Mesodermal cell (in vitro differentiated cells): ENCODE data around the gene CYLD.

ENCODE experiments used
- H3K27ac ChIP-seq: 2 replicates; pipeline ENCODE4 v1.7.0; 2013; ENCODE audit warnings: mild to moderate bottlenecking, low read depth, low read length, moderate library complexity; ENCODE audit not compliant: severe bottlenecking
- H3K36me3 ChIP-seq: 2 replicates; pipeline ENCODE4 v1.7.1; 2013; ENCODE audit warnings: mild to moderate bottlenecking, low read length, moderate library complexity; ENCODE audit not compliant: control insufficient read depth, insufficient read depth
- H3K4me1 ChIP-seq: one replicate; pipeline ENCODE4 v1.7.1; 2013; ENCODE audit warnings: mild to moderate bottlenecking, low read length; ENCODE audit not compliant: insufficient read depth, control insufficient read depth, poor library complexity, severe bottlenecking
- H3K4me3 ChIP-seq: 2 replicates; pipeline ENCODE4 v1.7.0; 2013; ENCODE audit warnings: low read length, control low read depth, mild to moderate bottlenecking; ENCODE audit not compliant: insufficient read depth, poor library complexity, severe bottlenecking; ENCODE audit errors: extremely low read depth
- H3K9me3 ChIP-seq: 2 replicates; pipeline ENCODE4 v1.7.1; 2013; ENCODE audit warnings: mild to moderate bottlenecking, low read length, moderate library complexity; ENCODE audit not compliant: control insufficient read depth
- WGBS, 2 experiments: methylation state at CpG; one replicate each; pipeline ENCODE4 v1.1.5; 2013; ENCODE audit warnings: missing lambda C conversion rate in 2 of 2; ENCODE audit not compliant: insufficient coverage in 2 of 2; 5-methylcytosine and 5-hydroxymethylcytosine counted together

Gene CYLD

GRCh38 chr16:50742576-50743200 is 802 bp downstream of the CYLD start:
- Histone ChIP-seq H3K4me3 (peak overlapping the region; percentile 67), H3K27ac (no peak overlapping the region)

GRCh38 chr16:50743581-50744225 is 1.8 kb downstream of the CYLD start:
- no peak overlapping the region for H3K27ac ChIP-seq
- H3K36me3 ChIP-seq, result no peaks in the 10 kb centered on the region
- H3K4me1 ChIP-seq, result peaks cover 4% of the 10 kb centered on the region
- no peak overlapping the region for H3K4me3 ChIP-seq
- H3K9me3 ChIP-seq, result no peaks in the 10 kb centered on the region
- no CpG with 5 or more reads among the region's 3 CpGs for WGBS, 2 experiments

More at GRCh38 chr16:50742576-50743200, 802 bp downstream of the CYLD start:
- WGBS, 2 experiments, result 0 to 1% methylated on average over 17 to 19 of the region's 28 CpGs
- no peaks in the 10 kb centered on the region for H3K36me3 ChIP-seq
- H3K4me1 ChIP-seq, result peaks cover 4% of the 10 kb centered on the region
- H3K9me3 ChIP-seq, result no peaks in the 10 kb centered on the region

GRCh38 chr16:50744881-50745280 is 3.0 kb downstream of the CYLD start:
- Histone ChIP-seq H3K4me1 (peaks cover 4% of the 10 kb centered on the region), H3K9me3 (no peaks in the 10 kb centered on the region), H3K27ac (no peak overlapping the region), H3K36me3 (no peaks in the 10 kb centered on the region), H3K4me3 (no peak overlapping the region)
- no CpG with 5 or more reads among the region's 3 CpGs for WGBS, 2 experiments

- Histone ChIP-seq H3K36me3 (no peaks in the 10 kb centered on the region), H3K4me3 (no peak overlapping the region), H3K27ac (no peak overlapping the region), H3K9me3 (no peaks in the 10 kb centered on the region), H3K4me1 (peaks cover 4% of the 10 kb centered on the region)
- WGBS, 2 experiments, result 88 to 92% methylated on average over 1 to 2 of the region's 4 CpGs
Measured at GRCh38 chr16:50745940-50746339, 4.1 kb downstream of the CYLD start.

GRCh38 chr16:50747207-50747956 is 5.5 kb downstream of the CYLD start:
- H3K36me3 ChIP-seq, result no peaks in the 10 kb centered on the region
- 84 to 89% methylated on average over 3 to 4 of the region's 7 CpGs for WGBS, 2 experiments
- H3K9me3 ChIP-seq, result no peaks in the 10 kb centered on the region
- H3K4me1 ChIP-seq, result peaks cover 4% of the 10 kb centered on the region
- H3K4me3 ChIP-seq, result no peak overlapping the region
- H3K27ac ChIP-seq, result no peak overlapping the region

GRCh38 chr16:50751528-50751927 is 9.6 kb downstream of the CYLD start:
- no peaks in the 10 kb centered on the region for H3K9me3 ChIP-seq
- H3K27ac ChIP-seq, result no peak overlapping the region
- 92 to 93% methylated on average over 4 of the region's 6 CpGs for WGBS, 2 experiments
- H3K4me3 ChIP-seq, result no peak overlapping the region
- no peaks in the 10 kb centered on the region for H3K4me1 ChIP-seq
- H3K36me3 ChIP-seq, result peaks cover 16% of the 10 kb centered on the region

GRCh38 chr16:50752471-50753235 is 10.8 kb downstream of the CYLD start:
- no peaks in the 10 kb centered on the region for H3K9me3 ChIP-seq

GRCh38 chr16:50756473-50756872 is 14.6 kb downstream of the CYLD start:
- Histone ChIP-seq H3K27ac (no peak overlapping the region), H3K4me1 (no peaks in the 10 kb centered on the region), H3K36me3 (peaks cover 16% of the 10 kb centered on the region), H3K9me3 (no peaks in the 10 kb centered on the region), H3K4me3 (no peak overlapping the region)
- no CpG with 5 or more reads among the region's 3 CpGs for WGBS, 2 experiments

More at GRCh38 chr16:50752471-50753235, 10.8 kb downstream of the CYLD start:
- Histone ChIP-seq H3K27ac (no peak overlapping the region), H3K36me3 (peaks cover 16% of the 10 kb centered on the region), H3K4me1 (no peaks in the 10 kb centered on the region), H3K4me3 (no peak overlapping the region)
- WGBS, 2 experiments, result 86 to 90% methylated on average over 2 of the region's 4 CpGs

- Histone ChIP-seq H3K9me3 (peaks cover 7% of the 10 kb centered on the region), H3K27ac (no peak overlapping the region), H3K4me3 (no peak overlapping the region), H3K4me1 (no peaks in the 10 kb centered on the region), H3K36me3 (peaks cover 13% of the 10 kb centered on the region)
- WGBS, 2 experiments, result 80% methylated on average over 1 of the region's 1 CpG; no CpG with 5 or more reads in 1 of the 2 experiments
Measured at GRCh38 chr16:50761267-50761666, 19.4 kb downstream of the CYLD start.

GRCh38 chr16:50762241-50762640 is 20.4 kb downstream of the CYLD start:
- Histone ChIP-seq H3K27ac (no peak overlapping the region), H3K4me3 (no peak overlapping the region), H3K9me3 (peaks cover 14% of the 10 kb centered on the region), H3K4me1 (no peaks in the 10 kb centered on the region), H3K36me3 (peaks cover 22% of the 10 kb centered on the region)
- WGBS, 2 experiments, result 71 to 100% methylated on average over 1 of the region's 3 CpGs
